GM10266 (cell line): ENCODE results near the gene EPG5.

ENCODE experiments used
- DNase-seq: peaks from one replicate; pipeline ENCODE4 v3.0.0; 2012; ENCODE audit errors: extremely low spot score
- TF ChIP-seq, protein P1 (sequence below): IDR thresholded peaks from 2 replicates; pipeline ENCODE4 v1.5.1; 2012; ENCODE audit warnings: mild to moderate bottlenecking, low read depth; ENCODE audit not compliant: control insufficient read depth, insufficient read depth; ENCODE audit errors: missing control alignments

The EPG5 gene

GRCh38 chr18:45838302-45839070, 128.6 kb downstream of the EPG5 start:
- DNase-seq: no peak
- TF ChIP-seq, protein P1, sequence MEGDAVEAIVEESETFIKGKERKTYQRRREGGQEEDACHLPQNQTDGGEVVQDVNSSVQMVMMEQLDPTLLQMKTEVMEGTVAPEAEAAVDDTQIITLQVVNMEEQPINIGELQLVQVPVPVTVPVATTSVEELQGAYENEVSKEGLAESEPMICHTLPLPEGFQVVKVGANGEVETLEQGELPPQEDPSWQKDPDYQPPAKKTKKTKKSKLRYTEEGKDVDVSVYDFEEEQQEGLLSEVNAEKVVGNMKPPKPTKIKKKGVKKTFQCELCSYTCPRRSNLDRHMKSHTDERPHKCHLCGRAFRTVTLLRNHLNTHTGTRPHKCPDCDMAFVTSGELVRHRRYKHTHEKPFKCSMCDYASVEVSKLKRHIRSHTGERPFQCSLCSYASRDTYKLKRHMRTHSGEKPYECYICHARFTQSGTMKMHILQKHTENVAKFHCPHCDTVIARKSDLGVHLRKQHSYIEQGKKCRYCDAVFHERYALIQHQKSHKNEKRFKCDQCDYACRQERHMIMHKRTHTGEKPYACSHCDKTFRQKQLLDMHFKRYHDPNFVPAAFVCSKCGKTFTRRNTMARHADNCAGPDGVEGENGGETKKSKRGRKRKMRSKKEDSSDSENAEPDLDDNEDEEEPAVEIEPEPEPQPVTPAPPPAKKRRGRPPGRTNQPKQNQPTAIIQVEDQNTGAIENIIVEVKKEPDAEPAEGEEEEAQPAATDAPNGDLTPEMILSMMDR: no peak

DNA sequence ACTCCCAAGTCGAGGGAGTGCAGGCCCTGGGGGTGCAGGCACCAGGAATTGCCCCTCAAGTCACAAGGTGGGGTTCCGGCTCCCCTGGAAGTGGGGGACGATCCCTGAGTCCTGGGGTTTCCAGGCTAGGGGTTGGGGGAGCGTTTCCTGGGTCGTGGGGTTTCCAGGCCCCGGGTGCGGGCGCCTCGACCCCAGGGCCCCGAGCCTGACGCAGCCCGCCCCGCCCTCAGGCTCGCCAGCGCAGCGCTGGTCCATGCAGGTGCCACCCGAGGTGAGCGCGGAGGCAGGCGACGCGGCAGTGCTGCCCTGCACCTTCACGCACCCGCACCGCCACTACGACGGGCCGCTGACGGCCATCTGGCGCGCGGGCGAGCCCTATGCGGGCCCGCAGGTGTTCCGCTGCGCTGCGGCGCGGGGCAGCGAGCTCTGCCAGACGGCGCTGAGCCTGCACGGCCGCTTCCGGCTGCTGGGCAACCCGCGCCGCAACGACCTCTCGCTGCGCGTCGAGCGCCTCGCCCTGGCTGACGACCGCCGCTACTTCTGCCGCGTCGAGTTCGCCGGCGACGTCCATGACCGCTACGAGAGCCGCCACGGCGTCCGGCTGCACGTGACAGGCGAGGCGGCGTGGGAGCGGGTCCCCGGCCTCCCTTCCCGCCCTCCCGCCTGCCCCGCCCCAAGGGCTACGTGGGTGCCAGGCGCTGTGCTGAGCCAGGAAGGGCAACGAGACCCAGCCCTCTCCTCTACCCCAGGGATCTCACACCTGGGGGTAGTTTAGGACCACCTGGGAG, 129.7 kb downstream of the EPG5 start:
- peak; percentile 58 for DNase-seq
- TF ChIP-seq, protein P1: peak; percentile 35

GRCh38 chr18:45836242-45837205, 130.6 kb downstream of the EPG5 start:
- DNase-seq: no peak
- TF ChIP-seq, protein P1: no peak

DNA sequence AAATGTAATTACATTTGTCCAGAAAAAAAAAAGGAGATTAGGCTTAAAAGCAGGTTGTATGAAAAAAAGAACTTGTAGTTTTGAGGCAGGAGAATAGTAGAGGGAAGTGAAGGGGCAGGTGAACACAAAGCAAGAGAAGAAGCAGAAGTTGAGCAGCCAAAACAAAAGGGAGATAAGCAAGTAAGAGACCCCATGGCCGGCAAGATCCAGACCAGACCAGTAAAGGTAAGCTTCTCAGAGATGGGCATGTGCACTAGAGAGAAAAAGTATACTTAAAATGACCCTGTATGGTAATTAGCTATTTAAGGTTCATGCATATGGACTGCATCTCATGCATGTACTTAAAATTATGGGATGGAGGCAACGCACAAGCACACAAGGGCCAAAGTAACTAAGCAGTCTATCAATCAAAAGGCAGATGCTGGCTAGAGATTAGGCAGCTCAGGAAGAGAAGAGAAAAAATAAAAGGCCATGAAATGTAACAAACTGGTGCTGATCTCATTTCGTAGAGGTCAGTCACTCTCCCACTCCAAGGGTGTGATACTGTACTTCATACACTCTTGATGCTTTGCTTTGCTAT, 132.0 kb downstream of the EPG5 start:
- TF ChIP-seq, protein P1: no peak
- no peak for DNase-seq

DNA sequence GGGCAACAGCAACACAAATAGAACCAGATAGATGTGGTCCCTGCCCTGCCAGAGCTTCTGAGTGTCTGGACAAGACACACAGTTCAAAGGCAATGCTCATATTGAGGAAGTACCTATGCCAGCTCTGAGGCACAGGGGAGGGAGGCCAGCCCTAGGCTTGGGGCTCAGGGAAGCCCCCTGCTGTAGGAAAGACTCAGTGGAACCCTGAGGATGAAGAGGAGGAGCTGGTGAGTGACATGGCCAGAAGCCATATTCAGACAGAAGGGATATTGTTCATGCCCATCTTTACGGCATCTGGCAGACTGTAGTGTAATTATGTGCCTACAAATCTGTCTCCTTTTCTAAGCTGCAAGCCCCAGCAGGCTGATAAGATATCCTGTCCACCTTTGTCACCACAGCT, 132.8 kb downstream of the EPG5 start:
- TF ChIP-seq, protein P1: no peak

DNA sequence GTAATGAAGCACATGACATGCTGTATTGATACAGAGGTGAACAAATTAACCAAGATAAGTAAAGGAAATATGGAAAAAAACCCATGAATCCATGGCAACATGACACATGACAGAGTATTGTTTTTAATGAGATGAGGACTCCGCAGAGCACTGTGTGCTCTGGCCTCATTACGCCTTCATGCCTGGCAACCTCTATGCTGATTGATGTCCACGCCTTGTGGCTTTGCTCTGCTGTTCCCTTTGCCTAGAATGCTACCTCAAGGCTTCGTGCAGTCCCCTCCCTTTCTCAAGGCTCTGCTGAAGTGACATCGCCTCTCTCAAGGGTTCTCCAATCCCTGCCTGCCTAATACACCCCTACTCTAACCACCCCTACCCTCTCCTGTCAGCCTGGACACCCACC, 133.3 kb downstream of the EPG5 start:
- DNase-seq: no peak
- TF ChIP-seq, protein P1: no peak

More for the DNA sequence above, 132.8 kb downstream of the EPG5 start:
- no peak for DNase-seq
